ENCODE measurements around the gene PTPRK.

- TF ChIP-seq CTCF (IDR thresholded peaks at IDR 0.05 in 2 of 3, conservative IDR thresholded peaks at IDR 0.05 in 1 of 3; ENCODE audit: control insufficient read depth in 2 of 3, extremely low read depth in 1 of 3, insufficient read depth in 1 of 3, low read depth in 3 of 3, low read length in 3 of 3): no peak
- TF ChIP-seq IRF3 (IDR thresholded peaks at IDR 0.05): no peak
- TF ChIP-seq SRF (IDR thresholded peaks at IDR 0.05; ENCODE audit: low read depth in 2 of 2, low read length in 2 of 2): no peak
- TF ChIP-seq FOS (IDR thresholded peaks at IDR 0.05; ENCODE audit: borderline replicate concordance, extremely low read depth, insufficient read length): no peak
- TF ChIP-seq SUZ12 (IDR thresholded peaks at IDR 0.05; ENCODE audit: unreplicated experiment): no peak
- no peak for TF ChIP-seq REST (IDR thresholded peaks at IDR 0.05; ENCODE audit: low read depth, low read length)
- no peak for TF ChIP-seq POLR2AphosphoS2 (IDR thresholded peaks at IDR 0.05; ENCODE audit: low read depth, low read length)
- no peak for TF ChIP-seq CBFB (IDR thresholded peaks at IDR 0.05; ENCODE audit: low read depth)
- TF ChIP-seq SP1 (IDR thresholded peaks at IDR 0.05; ENCODE audit: low read depth, low read length): no peak
- no peak for TF ChIP-seq RELB (IDR thresholded peaks at IDR 0.05; ENCODE audit: low read depth)
- TF ChIP-seq PBX3 (IDR thresholded peaks at IDR 0.05; ENCODE audit: insufficient replicate concordance, low read depth, low read length): no peak
- TF ChIP-seq NFYB (IDR thresholded peaks at IDR 0.05; ENCODE audit: insufficient read depth, low read depth, low read length): no peak
- no peak for TF ChIP-seq JUND (IDR thresholded peaks at IDR 0.05; ENCODE audit: low read depth, low read length)
Measured at GRCh38 chr6:128352366-128352765, 168.0 kb downstream of the PTPRK start.

Measured in GM12878 (cell line).